Glutamatergic neuron (in vitro differentiated cells): Measurements from ENCODE around the gene XYLT1. TPM values are rescaled to one million over a fixed set of nuclear protein-coding genes. Genes with fewer than 3 reads are reported as not detected.

Experiments
- DNase-seq: peaks from one replicate; pipeline ENCODE4 v3.0.0; 2022
- H3K27ac Mint-ChIP-seq: one replicate; pipeline ENCODE4 v1.8.0; 2020; ENCODE audit warnings: mild to moderate bottlenecking, mixed read lengths, inconsistent platforms; ENCODE audit not compliant: unreplicated experiment
- H3K27me3 Mint-ChIP-seq: one replicate; pipeline ENCODE4 v1.8.0; 2020; ENCODE audit warnings: mild to moderate bottlenecking, moderate library complexity, mixed read lengths, inconsistent platforms; ENCODE audit not compliant: unreplicated experiment
- H3K36me3 Mint-ChIP-seq: one replicate; pipeline ENCODE4 v1.8.0; 2020; ENCODE audit warnings: mild to moderate bottlenecking, mixed read lengths, inconsistent platforms; ENCODE audit not compliant: unreplicated experiment
- H3K4me1 Mint-ChIP-seq: one replicate; pipeline ENCODE4 v1.8.0; 2020; ENCODE audit warnings: mild to moderate bottlenecking, low read depth, mixed read lengths, inconsistent platforms; ENCODE audit not compliant: unreplicated experiment
- H3K4me3 Mint-ChIP-seq: one replicate; pipeline ENCODE4 v1.8.0; 2020; ENCODE audit warnings: mild to moderate bottlenecking, mixed read lengths, inconsistent platforms; ENCODE audit not compliant: unreplicated experiment
- H3K9me3 Mint-ChIP-seq: one replicate; pipeline ENCODE4 v1.8.0; 2020; ENCODE audit warnings: mild to moderate bottlenecking, moderate library complexity, mixed read lengths, inconsistent platforms; ENCODE audit not compliant: unreplicated experiment
- total RNA-seq: library from RNA; stranded (reverse); fragmentation: NEBNext Ultra II Directional; extraction: Animal tissue kit (Norgen Biotek cat#: 25700); gene quantifications from one replicate; pipeline ENCODE4 v1.2.1, GENCODE V29; 2021; ENCODE audit not compliant: unreplicated experiment
- TF ChIP-seq, protein P1 (sequence below): fragments of 200-600 bp; sonication (generic); IDR thresholded peaks from one replicate; pipeline ENCODE4 v1.5.0; 2021; ENCODE audit not compliant: partially characterized antibody, unreplicated experiment

The XYLT1 gene
- total RNA-seq, 1 donor from 2014 or later: 18.4 TPM

- Mint-ChIP-seq H3K36me3 (no peaks in the 10 kb centered on the region), H3K9me3 (no peaks in the 10 kb centered on the region), H3K4me3 (no peak overlapping the region), H3K27me3 (no peaks in the 10 kb centered on the region), H3K27ac (no peak overlapping the region), H3K4me1 (peaks cover 28% of the 10 kb centered on the region)
- TF ChIP-seq, protein P1, sequence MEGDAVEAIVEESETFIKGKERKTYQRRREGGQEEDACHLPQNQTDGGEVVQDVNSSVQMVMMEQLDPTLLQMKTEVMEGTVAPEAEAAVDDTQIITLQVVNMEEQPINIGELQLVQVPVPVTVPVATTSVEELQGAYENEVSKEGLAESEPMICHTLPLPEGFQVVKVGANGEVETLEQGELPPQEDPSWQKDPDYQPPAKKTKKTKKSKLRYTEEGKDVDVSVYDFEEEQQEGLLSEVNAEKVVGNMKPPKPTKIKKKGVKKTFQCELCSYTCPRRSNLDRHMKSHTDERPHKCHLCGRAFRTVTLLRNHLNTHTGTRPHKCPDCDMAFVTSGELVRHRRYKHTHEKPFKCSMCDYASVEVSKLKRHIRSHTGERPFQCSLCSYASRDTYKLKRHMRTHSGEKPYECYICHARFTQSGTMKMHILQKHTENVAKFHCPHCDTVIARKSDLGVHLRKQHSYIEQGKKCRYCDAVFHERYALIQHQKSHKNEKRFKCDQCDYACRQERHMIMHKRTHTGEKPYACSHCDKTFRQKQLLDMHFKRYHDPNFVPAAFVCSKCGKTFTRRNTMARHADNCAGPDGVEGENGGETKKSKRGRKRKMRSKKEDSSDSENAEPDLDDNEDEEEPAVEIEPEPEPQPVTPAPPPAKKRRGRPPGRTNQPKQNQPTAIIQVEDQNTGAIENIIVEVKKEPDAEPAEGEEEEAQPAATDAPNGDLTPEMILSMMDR: no peak
- DNase-seq: no peak
Observed at GRCh38 chr16:17373533-17373932, 97.2 kb downstream of the XYLT1 start.

GRCh38 chr16:17372386-17372785 is 98.4 kb downstream of the XYLT1 start:
- no peaks in the 10 kb centered on the region for H3K9me3 Mint-ChIP-seq
- peaks cover 32% of the 10 kb centered on the region for H3K4me1 Mint-ChIP-seq
- TF ChIP-seq, protein P1: no peak
- H3K36me3 Mint-ChIP-seq: no peaks in the 10 kb centered on the region
- no peaks in the 10 kb centered on the region for H3K27me3 Mint-ChIP-seq
- no peak for DNase-seq
- H3K27ac Mint-ChIP-seq: peak overlapping the region; percentile 36
- H3K4me3 Mint-ChIP-seq: no peak overlapping the region

DNA sequence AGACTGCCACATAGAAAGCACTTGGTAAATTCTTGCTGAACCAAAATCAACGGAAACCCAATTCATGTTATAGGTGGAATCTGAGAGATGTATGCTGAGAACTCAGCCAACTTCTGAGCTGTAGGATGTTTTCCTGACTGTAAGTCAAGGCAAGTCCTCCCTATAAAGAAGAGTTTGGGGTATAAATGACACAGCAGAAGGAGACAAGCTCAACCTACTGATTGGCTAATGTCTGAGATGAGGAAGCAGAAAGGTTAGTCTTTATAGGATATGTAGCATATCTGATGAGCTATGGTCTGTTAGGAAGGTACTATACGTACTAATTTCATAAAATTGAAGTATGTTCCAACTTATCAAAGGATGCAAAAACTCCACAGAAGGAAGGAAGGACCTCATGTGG is 99.5 kb downstream of the XYLT1 start:
- H3K9me3 Mint-ChIP-seq: no peaks in the 10 kb centered on the region
- H3K4me3 Mint-ChIP-seq: no peak overlapping the region
- H3K4me1 Mint-ChIP-seq: peaks cover 35% of the 10 kb centered on the region
- H3K27ac Mint-ChIP-seq: peak overlapping the region; percentile 20
- DNase-seq: no peak
- TF ChIP-seq, protein P1: no peak
- no peaks in the 10 kb centered on the region for H3K36me3 Mint-ChIP-seq
- H3K27me3 Mint-ChIP-seq: no peaks in the 10 kb centered on the region

DNA sequence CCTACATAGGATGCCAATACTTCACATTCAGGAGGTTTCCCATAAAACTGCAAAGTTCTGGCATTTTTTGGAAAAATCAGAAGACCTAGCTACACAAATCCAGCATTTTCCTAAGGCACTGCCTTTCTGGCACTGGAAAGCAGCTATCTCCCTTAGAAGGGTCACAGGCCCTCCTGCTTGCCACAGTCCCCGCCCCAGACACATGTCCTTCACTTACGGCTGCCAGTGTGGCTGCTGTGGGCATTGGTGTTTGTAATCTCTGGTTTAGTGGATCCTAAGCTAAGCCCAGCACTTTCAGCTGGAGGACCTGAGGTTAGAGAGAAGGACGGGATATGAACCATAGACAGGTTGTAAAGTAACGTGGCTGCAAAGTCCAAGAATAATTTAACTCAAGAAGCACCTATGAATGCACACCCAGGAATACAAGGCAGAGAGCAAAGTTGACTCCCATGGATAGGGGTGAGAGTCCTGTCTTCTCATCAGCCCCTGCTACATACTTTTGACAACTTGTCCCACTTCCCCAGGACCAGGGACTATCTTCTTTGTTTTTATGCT is 100.0 kb downstream of the XYLT1 start:
- no peak overlapping the region for H3K4me3 Mint-ChIP-seq
- TF ChIP-seq, protein P1: no peak
- H3K4me1 Mint-ChIP-seq: peaks cover 35% of the 10 kb centered on the region
- H3K27me3 Mint-ChIP-seq: no peaks in the 10 kb centered on the region
- H3K27ac Mint-ChIP-seq: peak overlapping the region; percentile 20
- H3K9me3 Mint-ChIP-seq: no peaks in the 10 kb centered on the region
- no peak for DNase-seq
- no peaks in the 10 kb centered on the region for H3K36me3 Mint-ChIP-seq

DNA sequence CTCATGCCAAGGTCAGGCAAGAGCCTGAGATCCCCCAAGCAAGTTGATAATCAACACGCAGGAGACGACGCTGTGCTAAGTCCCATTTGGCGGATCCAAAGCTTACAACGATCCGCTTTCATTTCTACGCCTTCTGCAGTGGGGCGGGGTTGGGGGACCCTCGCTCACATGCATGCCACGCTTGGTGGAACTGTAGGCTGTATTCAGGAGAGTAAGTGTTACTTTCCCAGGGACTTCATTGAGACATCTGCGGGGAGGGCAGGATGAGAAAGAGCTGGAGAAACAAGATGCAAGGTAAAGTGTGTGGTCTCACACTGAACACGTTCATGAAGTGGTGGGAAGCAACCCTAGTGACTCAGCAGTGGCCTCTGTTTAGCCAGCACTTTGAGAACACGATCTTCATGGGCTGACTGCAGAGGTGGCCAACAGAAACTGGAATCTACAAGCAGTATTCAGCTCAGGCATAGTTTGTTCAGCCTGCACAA is 100.5 kb downstream of the XYLT1 start:
- H3K4me1 Mint-ChIP-seq: peaks cover 33% of the 10 kb centered on the region
- DNase-seq: no peak

More for the DNA sequence above, 100.5 kb downstream of the XYLT1 start:
- no peaks in the 10 kb centered on the region for H3K36me3 Mint-ChIP-seq
- H3K9me3 Mint-ChIP-seq: no peaks in the 10 kb centered on the region
- no peaks in the 10 kb centered on the region for H3K27me3 Mint-ChIP-seq
- H3K27ac Mint-ChIP-seq: no peak overlapping the region
- H3K4me3 Mint-ChIP-seq: no peak overlapping the region
- TF ChIP-seq, protein P1: no peak
